ENCODE measurements around the gene ELMOD3.
A peak's percentile ranks its signal among the peaks of the same experiment; 100 is the strongest.
"Not testable (repeated sequence)": the region's sequence is repeated elsewhere in the genome, so short reads cannot be mapped to it uniquely, and the experiment has no call there.

Gene ELMOD3

GRCh38 chr2:85405201-85406059 is 50.9 kb downstream of the ELMOD3 start:
- DNase-seq = peak; percentile 73

- peak; percentile 61 for DNase-seq
Observed at GRCh38 chr2:85409845-85410583, 55.4 kb downstream of the ELMOD3 start, which contains the start of gene CAPG. Gene CAPG, minus strand, starts transcription at chr2:85410366. Its CDS starts 8,221 bp downstream, at chr2:85402145.

- no peak for DNase-seq
Observed at GRCh38 chr2:85410584-85411404, 56.2 kb downstream of the ELMOD3 start.

GRCh38 chr2:85411405-85411748 is 56.8 kb downstream of the ELMOD3 start:
- DNase-seq = no peak

- DNase-seq = no peak
Observed at GRCh38 chr2:85413592-85414420, 59.2 kb downstream of the ELMOD3 start.

- DNase-seq = not testable (repeated sequence)
Observed at GRCh38 chr2:85414421-85414759, 59.8 kb downstream of the ELMOD3 start.

- peak; percentile 65 for DNase-seq
Observed at GRCh38 chr2:85414761-85415553, 60.4 kb downstream of the ELMOD3 start.

- no peak for DNase-seq
Observed at GRCh38 chr2:85415980-85416650, 61.5 kb downstream of the ELMOD3 start.

- peak; percentile 85 for DNase-seq
Observed at GRCh38 chr2:85418132-85419008, 63.8 kb downstream of the ELMOD3 start, which contains the start of gene SH2D6. Gene SH2D6, plus strand, starts transcription at chr2:85418714. Its CDS starts 10,752 bp downstream, at chr2:85429466.

- DNase-seq = no peak
Observed at GRCh38 chr2:85419009-85419675, 64.6 kb downstream of the ELMOD3 start.

GRCh38 chr2:85420536-85421259 is 66.1 kb downstream of the ELMOD3 start:
- DNase-seq = peak; percentile 89

- peak; percentile 48 for DNase-seq
Observed at GRCh38 chr2:85421260-85422071, 66.9 kb downstream of the ELMOD3 start.

GRCh38 chr2:85422072-85422457 is 67.5 kb downstream of the ELMOD3 start:
- no peak for DNase-seq

GRCh38 chr2:85423525-85423924 is 69.0 kb downstream of the ELMOD3 start:
- no peak for DNase-seq

- DNase-seq = no peak
Observed at GRCh38 chr2:85425588-85425987, 71.0 kb downstream of the ELMOD3 start.

GRCh38 chr2:85427300-85427835 is 72.8 kb downstream of the ELMOD3 start:
- DNase-seq = no peak

- peak; percentile 80 for DNase-seq
Observed at GRCh38 chr2:85428343-85428881, 73.8 kb downstream of the ELMOD3 start.
